Kidney epithelial cell (primary cell): ENCODE results near the gene SNAP47. TPM values are rescaled to one million over a fixed set of nuclear protein-coding genes. Genes with fewer than 3 reads are reported as not detected.

Experiments
- DNase-seq: peaks from one replicate; pipeline ENCODE4 v3.0.0-alpha.2; 2010; ENCODE audit warnings: low read depth
- H3K27me3 ChIP-seq: 2 replicates; pipeline ENCODE4 v1.6.0; 2011; ENCODE audit warnings: low read length; ENCODE audit not compliant: control insufficient read depth, insufficient read depth
- H3K36me3 ChIP-seq: 2 replicates; pipeline ENCODE4 v1.5.1; 2011; ENCODE audit warnings: low read length; ENCODE audit not compliant: control insufficient read depth, insufficient read depth
- H3K4me3 ChIP-seq: 2 replicates; pipeline ENCODE4 v1.5.1; 2011; ENCODE audit warnings: low read depth, mild to moderate bottlenecking, control low read depth, low read length
- CTCF ChIP-seq: IDR thresholded peaks from 2 replicates; pipeline ENCODE4 v1.5.1; 2011; ENCODE audit warnings: mild to moderate bottlenecking, moderate library complexity, low read length, control low read depth, inconsistent platforms; ENCODE audit not compliant: insufficient read depth, poor library complexity, severe bottlenecking
- total RNA-seq: library from RNA; depleted of rRNA; stranded (reverse); fragments of >200 nt; gene quantifications from 2 replicates; pipeline ENCODE4 v1.2.3, GENCODE V29; 2015

SNAP47 gene
- total RNA-seq, 1 donor from 2014 or later = 40.2 TPM

DNA sequence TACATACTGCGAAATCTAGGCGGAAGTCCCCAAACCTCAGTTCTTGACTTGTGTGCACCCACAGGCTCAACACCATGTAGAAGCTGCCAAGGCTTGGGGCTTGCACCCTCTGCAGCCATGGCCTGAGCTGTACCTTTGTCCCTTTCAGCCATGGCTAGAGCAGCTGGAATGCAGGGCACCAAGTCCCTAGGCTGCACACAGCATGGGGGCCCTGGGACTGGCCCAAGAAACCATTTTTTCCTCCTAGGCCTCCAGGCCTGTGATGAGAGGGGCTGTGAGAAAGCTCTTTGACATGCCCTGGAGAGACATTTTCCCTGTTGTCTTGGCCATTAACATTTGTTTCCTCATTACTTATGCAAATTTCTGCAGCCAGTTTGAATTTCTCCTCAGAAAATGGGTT, 78.7 kb downstream of the SNAP47 start:
- Histone ChIP-seq H3K27me3 (no peaks in the 10 kb centered on the region), H3K36me3 (no peaks in the 10 kb centered on the region), H3K4me3 (no peak overlapping the region)
- no peak for DNase-seq
- TF ChIP-seq CTCF = no peak

DNA sequence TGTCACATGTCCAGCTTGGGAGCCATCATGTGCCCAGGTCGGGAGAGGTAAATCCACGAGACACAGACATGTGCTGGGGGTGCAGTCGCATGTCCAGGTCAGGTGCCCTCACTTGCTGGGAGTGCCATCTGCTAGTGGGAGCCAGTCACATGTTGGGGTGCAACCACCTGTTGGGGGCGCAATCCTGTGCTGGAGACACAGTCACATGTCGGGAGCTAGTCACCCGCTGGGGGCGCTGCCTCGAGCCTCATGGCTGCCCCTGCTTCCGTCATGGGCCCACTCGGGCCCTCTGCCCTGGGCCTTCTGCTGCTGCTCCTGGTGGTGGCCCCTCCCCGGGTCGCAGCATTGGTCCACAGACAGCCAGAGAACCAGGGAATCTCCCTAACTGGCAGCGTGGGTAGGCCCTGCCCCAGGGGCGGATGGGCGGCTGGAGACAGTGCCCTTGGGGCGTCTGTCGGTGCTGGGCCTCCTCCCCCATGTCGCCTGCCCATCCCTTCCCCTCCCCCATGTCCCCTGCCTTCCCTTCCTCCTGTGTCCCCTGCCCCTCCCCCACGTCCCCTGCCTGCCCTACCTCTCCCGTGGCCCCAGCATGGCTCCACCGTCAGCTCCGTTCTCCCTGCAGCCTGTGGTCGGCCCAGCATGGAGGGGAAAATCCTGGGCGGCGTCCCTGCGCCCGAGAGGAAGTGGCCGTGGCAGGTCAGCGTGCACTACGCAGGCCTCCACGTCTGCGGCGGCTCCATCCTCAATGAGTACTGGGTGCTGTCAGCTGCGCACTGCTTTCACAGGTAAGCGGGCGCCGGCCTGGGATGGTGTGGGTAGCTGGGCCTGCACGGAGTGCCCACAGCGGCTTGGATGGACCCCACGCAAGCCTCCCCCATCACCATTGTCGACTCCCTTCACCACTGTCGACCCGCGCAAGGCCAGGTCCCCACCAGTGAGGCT, 80.5 kb downstream of the SNAP47 start, which contains the start of gene PRSS38:
TSS of gene PRSS38 (plus strand) at position 208 of the 942 bp plus-strand sequence. CDS start at position 250, 42 bp downstream.
- DNase-seq = no peak
- no peak for TF ChIP-seq CTCF

DNA sequence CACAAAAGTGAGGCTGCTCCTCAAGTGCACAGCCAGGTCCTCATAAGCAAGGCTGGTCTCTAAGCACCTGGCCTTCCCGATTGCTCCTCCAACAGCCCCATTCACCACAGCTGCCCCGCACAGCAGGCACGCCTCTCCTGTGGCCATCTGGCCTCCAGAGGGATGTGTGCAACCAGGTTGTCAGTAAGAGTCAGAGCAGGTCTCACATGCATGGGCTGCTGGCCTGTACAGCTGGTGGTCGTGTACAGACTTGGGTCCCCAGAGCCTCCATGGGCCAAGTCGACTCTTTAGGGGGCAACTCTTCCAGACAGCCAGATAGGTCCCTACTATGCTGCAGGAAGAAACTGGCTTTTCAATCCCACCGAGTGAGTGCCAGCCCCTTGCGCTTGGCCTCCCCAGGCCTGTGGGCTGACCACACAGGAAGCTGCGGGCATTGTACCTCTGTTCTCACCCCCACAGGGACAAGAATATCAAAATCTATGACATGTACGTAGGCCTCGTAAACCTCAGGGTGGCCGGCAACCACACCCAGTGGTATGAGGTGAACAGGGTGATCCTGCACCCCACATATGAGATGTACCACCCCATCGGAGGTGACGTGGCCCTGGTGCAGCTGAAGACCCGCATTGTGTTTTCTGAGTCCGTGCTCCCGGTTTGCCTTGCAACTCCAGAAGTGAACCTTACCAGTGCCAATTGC, 81.7 kb downstream of the SNAP47 start:
- Histone ChIP-seq H3K36me3 (no peaks in the 10 kb centered on the region), H3K27me3 (no peaks in the 10 kb centered on the region), H3K4me3 (no peak overlapping the region)
- no peak for TF ChIP-seq CTCF
- no peak for DNase-seq

More for the DNA sequence above, 80.5 kb downstream of the SNAP47 start, which contains the start of gene PRSS38:
- Histone ChIP-seq H3K27me3 (no peaks in the 10 kb centered on the region), H3K4me3 (no peak within 1 kb of the TSS), H3K36me3 (no peaks in the 10 kb centered on the region)

- TF ChIP-seq CTCF = no peak
- H3K36me3 ChIP-seq = no peaks in the 10 kb centered on the region
Measured at GRCh38 chr1:227823537-227823936, 88.3 kb downstream of the SNAP47 start.

GRCh38 chr1:227824204-227824603, 89.0 kb downstream of the SNAP47 start:
- Histone ChIP-seq H3K36me3 (no peaks in the 10 kb centered on the region), H3K27me3 (no peaks in the 10 kb centered on the region), H3K4me3 (no peak overlapping the region)
- no peak for DNase-seq
- no peak for TF ChIP-seq CTCF

More at GRCh38 chr1:227823537-227823936, 88.3 kb downstream of the SNAP47 start:
- no peaks in the 10 kb centered on the region for H3K27me3 ChIP-seq
- H3K4me3 ChIP-seq = no peak overlapping the region
- no peak for DNase-seq
